Measurements from ENCODE around the gene SLC25A33.
"Not testable (repeated sequence)": the region's sequence is repeated elsewhere in the genome, so short reads cannot be mapped to it uniquely, and the experiment has no call there.

The SLC25A33 gene

DNA sequence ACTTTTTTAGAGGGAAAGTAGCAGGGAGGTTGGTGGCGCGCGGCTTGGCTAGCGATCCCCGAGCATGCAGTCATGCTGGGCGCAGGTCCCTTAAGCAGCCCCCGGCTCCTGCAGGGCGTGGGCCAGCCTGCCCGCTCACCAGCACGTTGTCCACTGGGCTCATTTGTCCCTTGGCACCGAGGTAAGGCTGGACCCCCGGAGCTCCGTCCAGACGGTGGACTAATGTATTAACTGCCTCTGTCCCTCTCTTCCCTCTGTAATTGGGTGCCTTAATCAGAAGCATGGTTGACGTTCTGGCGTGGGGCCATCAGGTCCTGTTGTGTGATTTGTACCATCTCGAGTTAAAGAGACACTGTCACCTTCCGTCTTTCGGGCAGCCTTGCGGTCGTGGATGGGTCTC, 67.2 kb downstream of the SLC25A33 start:
- TF ChIP-seq GATA1 (IDR thresholded peaks at IDR 0.05; ENCODE audit: low read depth, low read length): no peak
- no peak for DNase-seq

GRCh38 chr1:9606948-9607347, 67.7 kb downstream of the SLC25A33 start:
- DNase-seq: no peak
- TF ChIP-seq POLR2A (IDR thresholded peaks at IDR 0.05; ENCODE audit: low read length) (no peak), GATA1 (IDR thresholded peaks at IDR 0.05; ENCODE audit: low read depth, low read length) (no peak)

DNA sequence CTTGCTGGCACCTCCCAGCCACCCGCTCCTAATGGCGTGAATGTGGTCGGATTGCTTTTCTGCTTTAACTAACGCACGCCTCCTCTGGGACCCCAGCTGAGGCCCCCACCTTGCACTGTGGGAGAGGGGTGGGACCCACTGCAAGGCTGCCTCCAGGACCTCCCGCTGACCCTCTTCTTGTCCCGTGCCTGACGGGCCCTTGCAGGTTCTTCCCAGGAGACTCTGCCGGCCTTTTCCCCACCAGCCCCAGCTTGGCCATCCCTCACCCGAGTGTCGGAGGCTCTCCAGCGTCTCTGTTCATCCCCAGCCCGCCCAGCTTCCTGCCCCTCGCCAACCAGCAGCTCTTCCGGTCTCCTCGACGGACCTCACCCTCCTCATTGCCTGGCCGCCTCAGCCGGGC, 68.1 kb downstream of the SLC25A33 start:
- no peak for DNase-seq
- TF ChIP-seq POLR2A (IDR thresholded peaks at IDR 0.05; ENCODE audit: low read length): no peak
- TF ChIP-seq GATA1 (IDR thresholded peaks at IDR 0.05; ENCODE audit: low read depth, low read length): no peak

DNA sequence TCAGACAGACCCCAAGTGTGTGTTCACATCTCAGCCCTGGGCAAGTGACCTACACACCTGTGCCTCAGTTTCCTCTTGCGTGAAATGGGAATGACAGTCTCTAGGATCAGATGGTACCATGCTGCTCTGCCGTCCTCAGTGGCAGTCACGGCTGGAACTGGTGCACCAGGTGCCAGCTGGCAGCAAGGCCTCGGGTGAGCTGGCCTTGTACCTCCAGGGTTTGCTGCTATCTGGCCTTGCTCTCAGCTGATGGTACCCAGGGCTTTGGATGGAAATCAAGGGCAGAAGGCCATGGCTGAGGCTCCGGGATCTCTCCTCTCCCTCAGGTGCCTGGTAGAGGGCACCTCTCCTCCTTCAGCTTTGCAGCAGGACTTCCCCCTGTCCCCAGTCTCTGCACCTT, 70.7 kb downstream of the SLC25A33 start:
- TF ChIP-seq POLR2A (IDR thresholded peaks at IDR 0.05; ENCODE audit: low read length) (no peak), GATA1 (IDR thresholded peaks at IDR 0.05; ENCODE audit: low read depth, low read length) (no peak)
- no peak for DNase-seq

DNA sequence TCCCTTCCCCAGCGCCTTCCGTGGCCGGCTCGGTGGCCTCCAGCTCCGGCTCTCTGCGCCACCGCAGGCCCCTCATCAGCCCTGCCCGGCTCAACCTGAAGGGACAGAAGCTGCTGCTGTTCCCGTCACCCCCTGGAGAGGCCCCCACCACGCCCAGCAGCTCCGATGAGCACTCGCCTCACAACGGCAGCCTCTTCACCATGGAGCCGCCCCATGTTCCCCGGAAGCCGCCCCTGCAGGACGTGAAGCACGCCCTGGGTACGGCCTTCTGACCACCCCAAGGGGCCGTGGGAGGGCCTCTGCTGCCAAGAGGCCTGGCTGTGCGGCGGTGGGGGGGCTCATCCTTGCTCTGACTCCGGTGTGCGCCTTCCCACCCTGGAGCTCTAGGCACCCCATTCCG, 71.3 kb downstream of the SLC25A33 start:
- TF ChIP-seq POLR2A (IDR thresholded peaks at IDR 0.05; ENCODE audit: low read length): no peak
- no peak for TF ChIP-seq GATA1 (IDR thresholded peaks at IDR 0.05; ENCODE audit: low read depth, low read length)
- no peak for DNase-seq

GRCh38 chr1:9611716-9612115, 72.5 kb downstream of the SLC25A33 start:
- no peak for TF ChIP-seq POLR2A (IDR thresholded peaks at IDR 0.05; ENCODE audit: low read length)
- no peak for TF ChIP-seq GATA1 (IDR thresholded peaks at IDR 0.05; ENCODE audit: low read depth, low read length)
- no peak for DNase-seq

GRCh38 chr1:9612162-9612845, 73.0 kb downstream of the SLC25A33 start:
- no peak for DNase-seq
- TF ChIP-seq GATA1 (IDR thresholded peaks at IDR 0.05; ENCODE audit: low read depth, low read length) (no peak), POLR2A (IDR thresholded peaks at IDR 0.05; ENCODE audit: low read length) (no peak)

DNA sequence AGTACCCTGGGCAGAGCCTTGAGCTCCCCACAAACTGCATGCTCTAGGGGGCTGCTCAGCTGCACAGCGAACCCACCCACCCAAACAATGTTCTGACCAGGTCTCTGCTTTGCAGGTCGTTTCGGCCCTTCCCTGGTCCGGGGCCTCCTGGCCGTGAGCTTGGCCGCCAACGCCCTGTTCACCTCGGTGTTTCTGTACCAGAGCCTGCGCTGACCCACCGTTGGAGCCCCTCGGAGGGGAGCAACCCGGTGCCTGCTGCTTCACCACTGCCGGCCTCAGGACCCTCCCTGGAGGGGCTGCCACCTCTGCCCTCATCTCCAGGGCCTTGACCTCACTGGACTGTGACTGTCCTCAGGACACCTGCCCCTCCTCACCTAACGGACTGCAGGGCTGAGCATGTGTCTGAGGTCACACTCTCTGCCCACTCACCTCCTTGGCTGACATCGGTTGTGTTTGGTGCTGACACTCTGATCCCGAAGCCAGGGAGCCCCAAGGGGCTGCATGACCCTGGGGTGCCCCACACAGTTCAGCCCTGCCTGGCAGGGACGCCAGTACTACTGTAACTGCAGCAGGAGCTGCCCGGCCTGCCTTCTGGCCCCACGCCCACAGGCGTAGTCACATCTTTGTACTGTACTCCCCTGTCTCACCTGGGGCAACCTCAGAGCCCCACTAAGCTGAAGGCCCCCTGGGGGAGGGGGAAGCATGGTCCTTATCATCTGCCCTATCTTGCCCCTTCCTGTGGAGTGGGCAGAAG, 73.8 kb downstream of the SLC25A33 start:
- no peak for DNase-seq
- TF ChIP-seq POLR2A (IDR thresholded peaks at IDR 0.05; ENCODE audit: low read length) (no peak), GATA1 (IDR thresholded peaks at IDR 0.05; ENCODE audit: low read depth, low read length) (no peak)

GRCh38 chr1:9613625-9614299, 74.5 kb downstream of the SLC25A33 start:
- TF ChIP-seq GATA1 (IDR thresholded peaks at IDR 0.05; ENCODE audit: low read depth, low read length) (no peak), POLR2A (IDR thresholded peaks at IDR 0.05; ENCODE audit: low read length) (no peak)
- DNase-seq: no peak

GRCh38 chr1:9615316-9616063, 76.2 kb downstream of the SLC25A33 start:
- TF ChIP-seq GATA1 (IDR thresholded peaks at IDR 0.05; ENCODE audit: low read depth, low read length) (no peak), POLR2A (IDR thresholded peaks at IDR 0.05; ENCODE audit: low read length) (no peak)
- DNase-seq: peak; percentile 58

GRCh38 chr1:9618909-9619679, 79.8 kb downstream of the SLC25A33 start:
- DNase-seq: no peak
- no peak for TF ChIP-seq POLR2A (IDR thresholded peaks at IDR 0.05; ENCODE audit: low read length)

DNA sequence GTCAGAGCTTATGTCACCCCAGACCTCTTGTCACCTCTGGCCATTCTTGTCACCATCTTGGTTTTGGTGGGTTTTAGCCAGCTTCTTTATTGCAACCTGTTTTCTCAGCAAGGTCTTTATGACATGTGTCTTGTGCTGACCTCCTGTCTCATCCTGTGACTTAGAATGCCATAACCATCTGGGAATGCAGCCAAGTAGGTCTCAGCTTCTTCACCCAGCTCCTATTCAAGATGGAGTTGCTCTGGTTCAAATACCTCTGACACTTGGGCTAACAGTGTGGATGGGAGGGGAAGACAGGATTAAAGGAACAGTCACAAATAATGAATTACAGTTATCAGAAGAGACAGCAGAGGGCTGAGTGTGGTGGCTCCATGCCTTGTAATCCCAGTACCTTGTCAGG, 81.8 kb downstream of the SLC25A33 start:
- TF ChIP-seq POLR2A (IDR thresholded peaks at IDR 0.05; ENCODE audit: low read length) (no peak), GATA1 (IDR thresholded peaks at IDR 0.05; ENCODE audit: low read depth, low read length) (no peak)
- DNase-seq: no peak

DNA sequence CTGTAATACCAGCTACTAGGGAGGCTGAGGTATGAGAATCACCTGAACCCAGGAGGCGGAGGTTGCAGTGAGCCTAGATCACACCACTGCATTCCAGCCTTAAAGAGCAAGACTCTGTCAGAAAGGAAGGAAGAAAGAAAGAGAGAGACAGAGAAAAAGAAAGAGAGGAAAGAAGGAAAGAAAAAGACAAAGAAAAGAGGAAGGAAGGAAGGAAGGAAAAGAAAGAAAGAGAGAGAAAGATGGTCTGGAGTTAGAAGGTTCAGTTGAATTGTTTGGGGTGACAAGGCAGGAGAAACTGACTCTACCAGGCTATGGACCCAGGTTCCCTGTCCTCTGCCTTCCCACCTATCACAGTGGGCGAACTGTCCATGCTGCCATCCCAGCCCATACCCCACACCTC, 84.8 kb downstream of the SLC25A33 start:
- DNase-seq: no peak
- TF ChIP-seq GATA1 (IDR thresholded peaks at IDR 0.05; ENCODE audit: low read depth, low read length): no peak

- DNase-seq: not testable (repeated sequence)
Measured at GRCh38 chr1:9625030-9625429, 85.8 kb downstream of the SLC25A33 start.
